CD4-positive, CD25-positive, alpha-beta regulatory T cell (primary cell): ENCODE data around the gene RAMACL. TPM values are rescaled to one million over a fixed set of nuclear protein-coding genes. Genes with fewer than 3 reads are reported as not detected.

Experiments used
- ATAC-seq, 2 donors: fragments of 150-1000 bp; cut with Tn5 transposase; one replicate each; pipeline ENCODE4 v1.10.0; 2021; ENCODE audit warnings: low read depth in 2 of 2, moderate number of reproducible peaks in 2 of 2, moderate library complexity in 1 of 2
- DNase-seq, 3 donors: peaks; one replicate each; pipeline versions ENCODE4 v3.0.0 to v3.0.0-alpha.2; 2012 to 2022; ENCODE audit warnings: mixed read lengths in 1 of 3
- H3K27ac ChIP-seq: one replicate; pipeline ENCODE4 v1.7.0; 2013; ENCODE audit warnings: mild to moderate bottlenecking, low read length; ENCODE audit not compliant: insufficient read depth, poor library complexity, severe bottlenecking
- H3K27me3 ChIP-seq: one replicate; pipeline ENCODE4 v1.7.0; 2013; ENCODE audit warnings: low read length; ENCODE audit not compliant: control insufficient read depth, insufficient read depth
- H3K36me3 ChIP-seq: one replicate; pipeline ENCODE4 v1.7.0; 2013; ENCODE audit warnings: mild to moderate bottlenecking, low read length, moderate library complexity; ENCODE audit not compliant: control insufficient read depth, insufficient read depth
- H3K4me1 ChIP-seq: 2 replicates; pipeline ENCODE4 v1.7.0; 2013; ENCODE audit warnings: mild to moderate bottlenecking, low read length; ENCODE audit not compliant: insufficient read depth, control insufficient read depth, poor library complexity, severe bottlenecking
- H3K4me3 ChIP-seq: one replicate; pipeline ENCODE4 v1.7.0; 2013; ENCODE audit warnings: low read depth, mild to moderate bottlenecking, low read length, moderate library complexity
- H3K9me3 ChIP-seq, 2 experiments: 1 replicate in 1 of 2; 2 replicates in 1 of 2; pipeline ENCODE4 v1.7.0; 2013; ENCODE audit warnings: low read length in 2 of 2, mild to moderate bottlenecking in 1 of 2, moderate library complexity in 1 of 2; ENCODE audit not compliant: control insufficient read depth in 2 of 2
- H3K27ac Mint-ChIP-seq, 3 donors: one replicate each; pipeline ENCODE4 v1.8.0; 2020 to 2022; ENCODE audit warnings: mild to moderate bottlenecking in 3 of 3, mixed read lengths in 3 of 3, moderate library complexity in 2 of 3
- H3K27me3 Mint-ChIP-seq: one replicate; pipeline ENCODE4 v1.8.0; 2022; ENCODE audit warnings: mild to moderate bottlenecking, mixed read lengths
- H3K36me3 Mint-ChIP-seq: one replicate; pipeline ENCODE4 v1.8.0; 2020; ENCODE audit warnings: mixed read lengths
- H3K4me1 Mint-ChIP-seq, 4 donors: one replicate each; pipeline ENCODE4 v1.8.0; 2020 to 2022; ENCODE audit warnings: mixed read lengths in 4 of 4, mild to moderate bottlenecking in 1 of 4
- H3K4me3 Mint-ChIP-seq, 4 donors: one replicate each; pipeline ENCODE4 v1.8.0; 2020 to 2022; ENCODE audit warnings: mild to moderate bottlenecking in 4 of 4, mixed read lengths in 4 of 4, moderate library complexity in 3 of 4
- H3K9me3 Mint-ChIP-seq, 7 donors: one replicate each; pipeline ENCODE4 v1.8.0; 2020 to 2022; ENCODE audit warnings: mixed read lengths in 7 of 7, mild to moderate bottlenecking in 3 of 7, moderate library complexity in 2 of 7
- polyA plus RNA-seq, 4 donors: library from polyadenylated mRNA; unstranded; fragments of 300-500 nt; fragmentation: Illumina TruSeq; gene quantifications; one replicate each; pipeline ENCODE4 v1.2.3, GENCODE V29; 2021
- total RNA-seq: library from RNA; stranded (reverse); gene quantifications from one replicate; pipeline ENCODE4 v1.2.3, GENCODE V29; 2022

RAMACL gene
- total and polyA plus RNA-seq, 5 donors from 2014 or later, result 0.16 to 0.52 (median 0.33) TPM

DNA sequence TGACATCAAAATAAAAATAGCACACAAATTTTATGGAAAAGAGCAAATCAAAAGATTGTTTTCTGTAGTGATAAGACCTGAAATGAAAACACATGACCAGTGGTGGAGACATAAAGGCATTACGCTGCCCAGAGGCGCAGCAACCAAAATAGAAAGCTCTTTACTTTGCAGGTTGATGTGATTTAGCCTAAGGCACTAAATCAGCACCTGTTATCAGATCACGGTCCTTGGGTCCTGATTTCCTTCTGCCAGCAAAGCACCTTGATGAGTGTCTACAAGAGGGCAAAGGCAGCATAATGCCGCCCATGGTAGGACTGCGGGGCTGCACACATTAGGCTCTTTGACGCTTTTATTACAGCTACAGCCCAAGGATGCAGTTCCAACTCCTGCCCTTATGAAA is 19.3 kb upstream of the RAMACL start:
- Mint-ChIP-seq H3K36me3 (peaks cover 4% of the 10 kb centered on the region), H3K27me3 (no peaks in the 10 kb centered on the region), H3K9me3 (peaks cover 0 to 2% (median 0%) of the 10 kb centered on the region in 7 donors), H3K27ac (peak overlapping the region in 1 of 3 donors; percentile 15), H3K4me1 (peaks cover 0 to 2% (median 0%) of the 10 kb centered on the region in 4 donors), H3K4me3 (no peak overlapping the region)
- H3K27me3 ChIP-seq, result no peaks in the 10 kb centered on the region
- no peaks in the 10 kb centered on the region for H3K9me3 ChIP-seq
- H3K4me3 ChIP-seq, result no peak overlapping the region
- H3K36me3 ChIP-seq, result no peaks in the 10 kb centered on the region
- no peaks in the 10 kb centered on the region for H3K4me1 ChIP-seq
- no peak for ATAC-seq
- H3K27ac ChIP-seq, result no peak overlapping the region
- DNase-seq, result no peak

DNA sequence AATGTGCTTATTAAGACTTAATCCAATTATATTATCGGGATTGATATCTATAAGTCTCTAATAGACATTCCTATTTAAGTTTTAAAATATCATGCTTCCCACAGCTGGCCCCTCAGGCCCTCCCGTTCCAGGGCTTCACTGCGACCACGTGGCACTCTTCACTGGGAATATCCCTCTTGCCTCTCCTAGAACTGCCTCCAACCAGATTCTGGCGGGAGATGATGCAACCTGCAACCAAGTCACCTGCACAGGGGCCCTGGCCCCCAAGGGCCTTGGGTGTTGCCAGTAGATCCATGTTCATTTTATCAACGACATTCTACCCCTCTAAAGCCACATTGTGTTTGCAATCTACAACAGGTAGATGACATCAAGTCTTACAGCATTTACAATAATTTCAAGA is 18.4 kb upstream of the RAMACL start:
- H3K4me3 ChIP-seq, result no peak overlapping the region
- peaks cover 0 to 2% (median 2%) of the 10 kb centered on the region in 4 donors for H3K4me1 Mint-ChIP-seq
- H3K36me3 Mint-ChIP-seq, result peaks cover 4% of the 10 kb centered on the region
- no peak overlapping the region for H3K27ac ChIP-seq
- no peak for ATAC-seq
- H3K36me3 ChIP-seq, result no peaks in the 10 kb centered on the region
- H3K27me3 ChIP-seq, result no peaks in the 10 kb centered on the region
- H3K4me3 Mint-ChIP-seq, result peak overlapping the region in 1 of 4 donors; percentile 86
- no peaks in the 10 kb centered on the region for H3K9me3 ChIP-seq
- H3K9me3 Mint-ChIP-seq, result peaks cover 0 to 2% (median 0%) of the 10 kb centered on the region in 7 donors
- H3K27ac Mint-ChIP-seq, result no peak overlapping the region
- no peaks in the 10 kb centered on the region for H3K4me1 ChIP-seq
- H3K27me3 Mint-ChIP-seq, result no peaks in the 10 kb centered on the region
- DNase-seq, result no peak

DNA sequence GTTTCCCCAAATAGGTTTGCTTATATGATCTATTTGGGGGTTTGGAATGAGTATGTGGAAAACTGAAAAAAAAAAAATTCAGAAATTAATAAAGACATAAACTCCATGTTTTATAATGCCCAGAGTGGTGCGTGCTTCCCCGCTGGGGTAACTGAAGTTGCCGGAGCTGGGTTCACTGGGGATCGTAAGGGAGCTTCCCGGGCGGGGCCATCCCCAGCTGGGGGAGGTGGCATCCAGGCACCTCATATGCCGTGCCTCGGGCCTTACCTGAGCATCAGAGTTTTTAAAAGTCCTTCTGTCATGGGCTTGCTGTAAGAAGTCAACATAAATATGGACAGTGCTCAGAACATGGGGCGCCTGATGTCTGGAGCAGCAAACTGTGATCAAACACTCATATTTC is 17.9 kb upstream of the RAMACL start:
- Histone ChIP-seq H3K4me1 (no peaks in the 10 kb centered on the region), H3K9me3 (no peaks in the 10 kb centered on the region), H3K27ac (no peak overlapping the region), H3K36me3 (no peaks in the 10 kb centered on the region), H3K27me3 (no peaks in the 10 kb centered on the region), H3K4me3 (no peak overlapping the region)
- peak overlapping the region in 1 of 4 donors; percentile 86 for H3K4me3 Mint-ChIP-seq
- peaks cover 0 to 4% (median 2%) of the 10 kb centered on the region in 4 donors for H3K4me1 Mint-ChIP-seq
- no peak for ATAC-seq
- no peaks in the 10 kb centered on the region for H3K27me3 Mint-ChIP-seq
- peaks cover 0 to 2% (median 0%) of the 10 kb centered on the region in 7 donors for H3K9me3 Mint-ChIP-seq
- no peak overlapping the region for H3K27ac Mint-ChIP-seq
- H3K36me3 Mint-ChIP-seq, result peaks cover 4% of the 10 kb centered on the region
- DNase-seq, result no peak

DNA sequence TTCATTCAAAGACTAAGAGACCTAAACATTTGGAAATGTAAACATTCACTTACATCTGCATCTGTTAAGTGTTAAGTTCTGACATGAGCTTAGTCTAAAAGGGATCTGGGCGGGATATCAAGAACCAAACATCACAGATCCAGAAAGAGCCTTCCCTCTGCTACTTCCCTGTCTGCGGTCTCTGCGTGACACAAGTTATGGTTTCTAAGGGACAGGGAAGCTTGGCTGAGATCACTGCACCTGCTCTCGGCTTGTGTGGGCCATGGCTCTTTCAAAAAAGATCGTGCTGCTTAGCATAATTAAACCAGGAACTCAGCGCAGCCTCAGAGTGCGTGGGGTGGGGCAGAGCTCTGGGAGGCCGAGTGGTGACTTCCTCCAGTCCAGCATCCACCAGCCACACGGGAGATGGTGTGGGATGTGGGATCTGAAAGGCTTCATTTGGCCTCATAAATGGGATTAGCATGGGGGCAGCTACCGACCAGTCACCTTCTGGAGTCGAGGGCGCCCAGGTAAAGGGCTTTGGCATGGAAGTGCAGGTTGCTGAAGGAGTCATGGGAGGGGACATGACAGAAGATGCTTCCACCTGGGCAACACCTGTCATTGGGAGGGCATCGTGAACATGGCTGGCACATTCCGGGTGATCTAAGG is 16.7 kb upstream of the RAMACL start:
- no peaks in the 10 kb centered on the region for H3K9me3 ChIP-seq
- Mint-ChIP-seq H3K36me3 (peaks cover 12% of the 10 kb centered on the region), H3K27ac (no peak overlapping the region), H3K4me1 (peaks cover 0 to 4% (median 2%) of the 10 kb centered on the region in 4 donors), H3K9me3 (peaks cover 0 to 2% (median 0%) of the 10 kb centered on the region in 7 donors), H3K27me3 (no peaks in the 10 kb centered on the region), H3K4me3 (no peak overlapping the region)
- no peaks in the 10 kb centered on the region for H3K4me1 ChIP-seq
- no peak for DNase-seq
- ATAC-seq, result no peak
- H3K4me3 ChIP-seq, result no peak overlapping the region
- no peak overlapping the region for H3K27ac ChIP-seq
- no peaks in the 10 kb centered on the region for H3K27me3 ChIP-seq
- no peaks in the 10 kb centered on the region for H3K36me3 ChIP-seq

DNA sequence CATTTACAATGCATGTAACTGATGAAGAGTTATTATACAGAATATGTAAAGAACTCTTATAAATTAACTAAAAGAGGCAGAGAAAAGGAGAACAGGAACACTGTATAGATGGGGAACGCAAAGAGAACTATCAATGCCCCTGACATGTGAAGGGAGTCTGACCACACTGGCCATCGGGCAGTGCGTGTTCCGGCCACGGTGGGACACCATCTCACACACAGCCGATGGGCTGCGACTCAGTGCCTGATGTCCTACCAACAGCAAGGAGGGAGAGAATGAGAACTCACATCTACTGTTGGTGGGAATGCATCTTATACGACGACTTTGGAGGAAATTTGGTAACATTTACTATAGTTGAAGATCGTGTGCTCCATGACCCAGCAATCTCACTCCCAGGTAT is 15.5 kb upstream of the RAMACL start:
- H3K27me3 ChIP-seq, result no peaks in the 10 kb centered on the region
- no peaks in the 10 kb centered on the region for H3K4me1 ChIP-seq
- H3K4me1 Mint-ChIP-seq, result peaks cover 0 to 4% (median 2%) of the 10 kb centered on the region in 4 donors
- no peaks in the 10 kb centered on the region for H3K9me3 ChIP-seq
- no peak overlapping the region for H3K4me3 ChIP-seq
- H3K27ac Mint-ChIP-seq, result no peak overlapping the region
- H3K36me3 ChIP-seq, result no peaks in the 10 kb centered on the region
- ATAC-seq (no peak), DNase-seq (no peak)
- H3K27me3 Mint-ChIP-seq, result no peaks in the 10 kb centered on the region
- no peak overlapping the region for H3K4me3 Mint-ChIP-seq
- H3K9me3 Mint-ChIP-seq, result peaks cover 0 to 2% (median 0%) of the 10 kb centered on the region in 7 donors
- peaks cover 20% of the 10 kb centered on the region for H3K36me3 Mint-ChIP-seq
- H3K27ac ChIP-seq, result no peak overlapping the region

DNA sequence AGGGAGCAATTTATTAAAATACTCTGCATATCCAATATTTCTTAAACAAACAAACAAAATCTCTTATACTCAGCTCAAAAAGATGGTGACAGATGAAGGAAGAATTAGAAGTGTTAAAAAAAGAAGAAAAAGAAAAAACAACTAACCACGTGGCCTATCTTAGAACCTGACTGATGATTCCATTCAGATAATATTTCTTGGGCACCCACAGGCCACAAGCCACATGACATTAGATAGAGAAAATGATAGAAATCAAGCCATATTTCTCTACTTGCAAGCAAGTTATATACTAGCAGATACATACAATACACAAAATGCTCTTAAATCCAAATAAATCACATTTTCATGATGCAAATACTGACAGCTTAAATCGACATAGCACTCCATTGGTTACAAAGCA is 14.5 kb upstream of the RAMACL start:
- no peaks in the 10 kb centered on the region for H3K27me3 ChIP-seq
- H3K27ac Mint-ChIP-seq, result no peak overlapping the region
- H3K36me3 ChIP-seq, result no peaks in the 10 kb centered on the region
- ATAC-seq (no peak), DNase-seq (no peak)
- no peak overlapping the region for H3K27ac ChIP-seq
- no peaks in the 10 kb centered on the region for H3K4me1 ChIP-seq
- H3K4me3 Mint-ChIP-seq, result no peak overlapping the region
- H3K9me3 ChIP-seq, result no peaks in the 10 kb centered on the region
- no peak overlapping the region for H3K4me3 ChIP-seq
- H3K4me1 Mint-ChIP-seq, result peaks cover 0 to 4% (median 2%) of the 10 kb centered on the region in 4 donors
- peaks cover 24% of the 10 kb centered on the region for H3K36me3 Mint-ChIP-seq
- peaks cover 0 to 2% (median 0%) of the 10 kb centered on the region in 7 donors for H3K9me3 Mint-ChIP-seq
- H3K27me3 Mint-ChIP-seq, result no peaks in the 10 kb centered on the region

DNA sequence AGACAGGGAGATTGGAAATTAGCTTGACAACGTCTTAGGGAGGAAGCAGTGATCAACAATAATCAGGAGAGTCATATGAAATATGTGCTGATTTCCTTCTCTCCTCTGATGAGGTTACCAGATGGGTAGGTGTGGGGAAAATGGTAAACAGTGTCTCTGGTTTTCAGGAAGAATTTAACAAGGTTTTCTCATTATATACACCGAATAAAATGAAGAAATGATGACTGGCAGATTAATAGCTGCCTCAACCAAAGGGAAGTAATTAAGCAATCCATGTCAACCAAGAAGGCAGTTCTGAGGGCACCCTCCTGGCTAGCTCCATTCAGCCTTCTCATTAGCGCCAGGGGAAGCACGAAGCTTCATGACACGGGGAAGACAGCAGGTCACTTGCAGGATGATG is 12.7 kb upstream of the RAMACL start:
- no peaks in the 10 kb centered on the region for H3K27me3 Mint-ChIP-seq
- DNase-seq (no peak), ATAC-seq (no peak)
- peaks cover 0 to 4% (median 2%) of the 10 kb centered on the region in 4 donors for H3K4me1 Mint-ChIP-seq
- no peak overlapping the region for H3K27ac Mint-ChIP-seq
- no peak overlapping the region for H3K4me3 Mint-ChIP-seq
- Histone ChIP-seq H3K36me3 (no peaks in the 10 kb centered on the region), H3K4me1 (no peaks in the 10 kb centered on the region), H3K27me3 (no peaks in the 10 kb centered on the region), H3K9me3 (no peaks in the 10 kb centered on the region), H3K27ac (no peak overlapping the region), H3K4me3 (no peak overlapping the region)
- H3K9me3 Mint-ChIP-seq, result peaks cover 0 to 2% (median 0%) of the 10 kb centered on the region in 7 donors
- H3K36me3 Mint-ChIP-seq, result peaks cover 24% of the 10 kb centered on the region
